Calu3 (cell line): Measurements from ENCODE around the gene NSDHL. TPM values are rescaled to one million over a fixed set of nuclear protein-coding genes. Genes with fewer than 3 reads are reported as not detected.

ENCODE experiments used
- BruUV-seq: library from RNA; stranded (reverse); fragments of 400-500 nt; replicated peaks from 2 replicates; lab custom pipeline; 2021; lab: Mats Ljungman, UMichigan
- CTCF ChIA-PET: fragments of 300-600 bp; sonication (Branson Sonifier 250); formaldehyde crosslinking; loops from one replicate; lab custom pipeline; 2022; ENCODE audit warnings: antibody characterized with exemption; lab: Charles Lee
- DNase-seq: peaks from one replicate; pipeline ENCODE4 v3.0.0; 2022
- H3K27ac Mint-ChIP-seq: one replicate; pipeline ENCODE4 v1.8.0; 2022; ENCODE audit warnings: mixed read lengths; ENCODE audit not compliant: unreplicated experiment
- H3K27me3 Mint-ChIP-seq: one replicate; pipeline ENCODE4 v1.8.0; 2022; ENCODE audit warnings: mixed read lengths; ENCODE audit not compliant: unreplicated experiment
- H3K36me3 Mint-ChIP-seq: one replicate; pipeline ENCODE4 v1.8.0; 2022; ENCODE audit warnings: mild to moderate bottlenecking, moderate library complexity, mixed read lengths; ENCODE audit not compliant: insufficient read depth, unreplicated experiment
- H3K4me1 Mint-ChIP-seq: one replicate; pipeline ENCODE4 v1.8.0; 2022; ENCODE audit warnings: mild to moderate bottlenecking, low read depth, mixed read lengths; ENCODE audit not compliant: unreplicated experiment
- H3K4me3 Mint-ChIP-seq: one replicate; pipeline ENCODE4 v1.8.0; 2022; ENCODE audit warnings: mild to moderate bottlenecking, low read depth, moderate library complexity, mixed read lengths; ENCODE audit not compliant: unreplicated experiment
- H3K9me3 Mint-ChIP-seq: one replicate; pipeline ENCODE4 v1.8.0; 2022; ENCODE audit warnings: low read depth, mixed read lengths; ENCODE audit not compliant: unreplicated experiment
- intact Hi-C: fragments of 100-400 bp; cut with micrococcal nuclease; formaldehyde crosslinking; loops from one replicate; pipeline ENCODE4 v1.10.0; 2022; ENCODE audit not compliant: unreplicated experiment
- total RNA-seq: library from RNA; stranded (reverse); gene quantifications from 2 replicates; pipeline ENCODE4 v1.2.3, GENCODE V29; 2022
- TF ChIP-seq, protein P1 (sequence below): fragments of 200-600 bp; IDR thresholded peaks from one replicate; pipeline ENCODE4 v1.8.0; 2022; ENCODE audit warnings: antibody characterized with exemption; ENCODE audit not compliant: unreplicated experiment

Gene NSDHL
- total RNA-seq, 1 experiment from 2014 or later: 38.1 TPM

DNA sequence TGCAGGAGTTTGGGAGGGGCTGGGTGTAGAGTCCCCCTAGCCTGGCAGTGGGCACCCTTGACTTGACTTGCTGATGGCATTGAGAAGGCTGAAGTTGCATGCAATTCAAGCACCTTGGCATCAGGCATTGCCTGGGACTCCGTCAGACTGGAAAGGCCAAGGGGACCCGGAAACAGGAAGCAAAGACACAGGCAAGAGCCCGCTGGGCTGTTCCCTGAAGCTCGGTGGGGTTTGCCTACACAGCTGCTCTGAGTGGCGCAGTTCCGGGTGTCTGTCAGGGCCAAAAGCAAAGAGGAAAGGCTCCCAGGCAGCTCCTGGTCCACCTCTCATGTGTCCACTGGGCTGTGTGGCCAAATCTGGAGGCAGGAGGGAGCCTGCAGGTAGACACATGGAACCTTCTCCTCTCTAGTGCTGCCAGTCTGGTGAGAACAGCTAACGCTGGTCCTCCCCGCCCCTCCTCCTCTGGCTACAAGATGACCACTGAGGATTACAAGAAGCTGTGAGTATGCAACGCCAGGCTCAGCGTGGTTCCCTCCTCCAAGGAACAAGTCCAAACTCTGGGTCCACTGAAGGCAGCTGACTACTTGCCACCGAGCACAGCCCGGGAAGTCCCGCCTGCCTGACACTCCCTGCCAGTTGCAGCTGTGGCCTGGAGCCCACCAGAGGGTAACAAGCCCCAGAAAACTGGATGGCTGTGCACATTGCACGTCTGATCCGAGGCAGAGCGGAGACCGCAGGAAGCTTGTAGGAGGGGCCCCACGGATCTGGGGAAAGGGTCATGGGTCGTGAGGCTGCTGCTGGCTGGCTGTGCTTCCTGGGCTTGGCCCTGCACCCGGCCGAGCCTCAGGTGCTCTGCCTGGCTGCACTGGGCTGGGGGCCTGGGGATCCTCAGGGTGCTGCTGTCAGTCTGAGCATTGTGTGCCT, 87.1 kb downstream of the NSDHL start:
- Mint-ChIP-seq H3K27ac (no peak overlapping the region), H3K4me3 (no peak overlapping the region), H3K36me3 (no peaks in the 10 kb centered on the region), H3K4me1 (no peaks in the 10 kb centered on the region), H3K27me3 (no peaks in the 10 kb centered on the region), H3K9me3 (no peaks in the 10 kb centered on the region)
- no TSS peak for BruUV-seq
- CTCF ChIA-PET: no interaction called here
- intact Hi-C loops: no loop called here
- TF ChIP-seq, protein P1, sequence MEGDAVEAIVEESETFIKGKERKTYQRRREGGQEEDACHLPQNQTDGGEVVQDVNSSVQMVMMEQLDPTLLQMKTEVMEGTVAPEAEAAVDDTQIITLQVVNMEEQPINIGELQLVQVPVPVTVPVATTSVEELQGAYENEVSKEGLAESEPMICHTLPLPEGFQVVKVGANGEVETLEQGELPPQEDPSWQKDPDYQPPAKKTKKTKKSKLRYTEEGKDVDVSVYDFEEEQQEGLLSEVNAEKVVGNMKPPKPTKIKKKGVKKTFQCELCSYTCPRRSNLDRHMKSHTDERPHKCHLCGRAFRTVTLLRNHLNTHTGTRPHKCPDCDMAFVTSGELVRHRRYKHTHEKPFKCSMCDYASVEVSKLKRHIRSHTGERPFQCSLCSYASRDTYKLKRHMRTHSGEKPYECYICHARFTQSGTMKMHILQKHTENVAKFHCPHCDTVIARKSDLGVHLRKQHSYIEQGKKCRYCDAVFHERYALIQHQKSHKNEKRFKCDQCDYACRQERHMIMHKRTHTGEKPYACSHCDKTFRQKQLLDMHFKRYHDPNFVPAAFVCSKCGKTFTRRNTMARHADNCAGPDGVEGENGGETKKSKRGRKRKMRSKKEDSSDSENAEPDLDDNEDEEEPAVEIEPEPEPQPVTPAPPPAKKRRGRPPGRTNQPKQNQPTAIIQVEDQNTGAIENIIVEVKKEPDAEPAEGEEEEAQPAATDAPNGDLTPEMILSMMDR: no peak
- DNase-seq: no peak

DNA sequence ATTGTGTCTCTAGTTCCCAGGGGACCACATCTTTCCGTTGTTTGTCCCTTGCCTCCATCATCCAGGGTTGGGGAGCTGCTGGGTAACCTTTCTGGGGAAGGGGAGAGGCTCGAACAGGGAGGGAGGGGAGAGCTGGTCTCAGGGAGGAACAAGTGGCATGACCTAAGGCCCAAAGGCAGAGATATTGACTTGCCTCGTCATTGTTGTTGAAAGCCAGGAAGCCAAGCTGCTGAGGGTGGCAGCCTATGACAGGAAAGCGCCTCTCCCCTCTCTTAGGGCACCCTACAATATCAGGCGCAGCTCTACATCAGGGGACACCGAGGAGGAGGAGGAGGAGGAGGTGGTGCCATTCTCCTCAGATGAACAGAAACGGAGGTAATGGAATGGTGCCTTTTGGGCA, 87.8 kb downstream of the NSDHL start:
- H3K9me3 Mint-ChIP-seq: no peaks in the 10 kb centered on the region
- no peak overlapping the region for H3K4me3 Mint-ChIP-seq
- H3K36me3 Mint-ChIP-seq: no peaks in the 10 kb centered on the region
- no peaks in the 10 kb centered on the region for H3K27me3 Mint-ChIP-seq
- BruUV-seq: no TSS peak
- CTCF ChIA-PET: no interaction called here
- DNase-seq: no peak
- intact Hi-C loops: no loop called here
- TF ChIP-seq, protein P1: no peak
- no peaks in the 10 kb centered on the region for H3K4me1 Mint-ChIP-seq
- no peak overlapping the region for H3K27ac Mint-ChIP-seq

Other genes with a start within 250 kb of the NSDHL start
- gene GABRQ, start 193.2 kb upstream of the NSDHL start, total RNA-seq: not detected in 2 replicates
- gene MAGEA3, start 132.3 kb upstream of the NSDHL start, total RNA-seq: not detected in 2 replicates
- not detected in 2 replicates for gene CSAG2, start 121.8 kb upstream of the NSDHL start, total RNA-seq
- not detected in 2 replicates for gene MAGEA2B, start 116.4 kb upstream of the NSDHL start, total RNA-seq
- gene CSAG1, start 97.3 kb upstream of the NSDHL start, total RNA-seq: not detected in 2 replicates
- not detected in 2 replicates for gene MAGEA12, start 97.3 kb upstream of the NSDHL start, total RNA-seq
- not detected in 2 replicates for gene MAGEA2, start 77.2 kb upstream of the NSDHL start, total RNA-seq
- not detected in 2 replicates for gene CSAG3, start 71.8 kb upstream of the NSDHL start, total RNA-seq
- not detected in 2 replicates for gene MAGEA6, start 61.4 kb upstream of the NSDHL start, total RNA-seq
- 38.5 and 40.2 TPM in 2 replicates for gene CETN2, start 306 bp upstream of the NSDHL start, total RNA-seq
- 24.3 and 25.2 TPM in 2 replicates for gene ZNF185, start 67.0 kb downstream of the NSDHL start, total RNA-seq
- gene PNMA5, start 163.1 kb downstream of the NSDHL start, total RNA-seq: not detected in 2 replicates
- not detected in 2 replicates for gene PNMA3, start 225.4 kb downstream of the NSDHL start, total RNA-seq
- gene PNMA6A, start 241.4 kb downstream of the NSDHL start, total RNA-seq: 0.31 and 0.44 TPM in 2 replicates